Urinary bladder (tissue), 4 donors: ENCODE measurements around the gene ABTB1. TPM values are rescaled to one million over a fixed set of nuclear protein-coding genes. Genes with fewer than 3 reads are reported as not detected.

ENCODE experiments used
- DNase-seq: peaks from one replicate; pipeline ENCODE4 v3.0.0-alpha.2; 2015; ENCODE audit errors: extremely low spot score
- H3K27ac ChIP-seq: one replicate; pipeline ENCODE4 v1.5.1; 2013; ENCODE audit warnings: low read depth, mild to moderate bottlenecking, moderate library complexity
- H3K36me3 ChIP-seq: one replicate; pipeline ENCODE4 v1.6.1; 2013; ENCODE audit warnings: mild to moderate bottlenecking, moderate library complexity; ENCODE audit not compliant: insufficient read depth
- H3K4me1 ChIP-seq: one replicate; pipeline ENCODE4 v1.6.1; 2013; ENCODE audit warnings: mild to moderate bottlenecking, moderate library complexity; ENCODE audit not compliant: insufficient read depth
- H3K4me3 ChIP-seq: one replicate; pipeline ENCODE4 v1.5.1; 2013; ENCODE audit warnings: low read depth, low read length
- WGBS: extraction: QIAGEN DNeasy Blood & Tissue Kit; methylation state at CpG from one replicate; pipeline ENCODE4 v1.1.7; 2013; 5-methylcytosine and 5-hydroxymethylcytosine counted together
- polyA plus RNA-seq: library from polyadenylated mRNA; stranded (reverse); fragments of 200-250 nt; gene quantifications from one replicate; pipeline ENCODE4 v1.2.3, GENCODE V29; 2013
- total RNA-seq: library from RNA; depleted of rRNA; stranded (reverse); fragments of >200 nt; gene quantifications from one replicate; pipeline ENCODE4 v1.2.3, GENCODE V29; 2014
- donor health status: healthy with polysubstance abuse.
- donor health status: healthy.

The ABTB1 gene
- 11.4 TPM for total RNA-seq
- 76.6 TPM for polyA plus RNA-seq

DNA sequence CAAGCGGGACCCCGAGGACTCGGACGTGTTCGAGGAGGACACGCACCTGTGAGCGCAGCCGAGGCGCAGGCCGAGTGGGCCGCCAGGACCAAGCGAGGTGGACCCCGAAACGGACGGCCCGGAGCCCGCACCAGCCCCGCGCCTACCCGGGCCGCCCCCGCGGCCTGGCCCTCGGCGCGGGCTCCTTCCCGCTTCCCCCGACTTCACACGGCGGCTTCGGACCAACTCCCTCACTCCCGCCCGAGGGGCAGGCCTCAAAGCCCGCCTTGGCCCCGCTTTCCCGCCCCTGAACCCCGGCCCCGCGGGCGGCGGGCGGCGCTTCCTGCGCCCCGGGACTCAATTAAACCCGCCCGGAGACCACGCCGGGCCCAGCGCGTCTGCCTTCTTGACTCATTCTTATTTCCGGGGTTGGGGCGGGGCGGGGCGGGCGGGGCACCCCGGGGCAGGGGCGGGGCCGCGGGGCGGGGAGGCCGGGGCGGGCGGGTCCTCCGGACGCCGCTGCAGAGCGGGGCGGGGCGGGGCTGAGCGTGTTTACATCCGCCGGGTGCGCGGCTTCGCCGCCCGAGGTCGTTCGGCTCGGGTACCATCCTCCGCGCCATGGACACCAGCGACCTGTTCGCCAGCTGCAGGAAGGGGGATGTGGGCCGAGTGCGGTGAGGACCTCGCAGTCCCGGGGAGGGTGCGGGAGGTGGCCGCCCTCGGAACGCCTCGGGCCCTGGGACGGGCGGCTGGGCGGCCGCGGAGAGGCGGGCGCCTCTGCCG lies at the start of gene ABTB1:
ABTB1 (plus strand) TSS at position 524 of the 762 bp plus-strand sequence; CDS start at position 598, 74 bp downstream.
- peak within 1 kb of the TSS; percentile 88 for H3K4me3 ChIP-seq
- no peaks in the 10 kb centered on the region for H3K4me1 ChIP-seq
- WGBS = under 1% methylated on average over 102 of the region's 102 CpGs

GRCh38 chr3:127624063-127624462 lies 48.7 kb upstream of the ABTB1 start:
- H3K4me3 ChIP-seq = no peak overlapping the region
- peaks cover 2% of the 10 kb centered on the region for H3K4me1 ChIP-seq
- no peak overlapping the region for H3K27ac ChIP-seq
- no peaks in the 10 kb centered on the region for H3K36me3 ChIP-seq
- 82% methylated on average over 5 of the region's 5 CpGs for WGBS
- no peak for DNase-seq

More for the DNA sequence above, at the start of gene ABTB1:
- no peaks in the 10 kb centered on the region for H3K36me3 ChIP-seq
- H3K27ac ChIP-seq = peak within 1 kb of the TSS; percentile 79
- no peak for DNase-seq

GRCh38 chr3:127625821-127626220 lies 46.9 kb upstream of the ABTB1 start:
- no peak for DNase-seq
- 38% methylated on average over 2 of the region's 2 CpGs for WGBS
- Histone ChIP-seq H3K27ac (no peak overlapping the region), H3K36me3 (no peaks in the 10 kb centered on the region), H3K4me1 (peaks cover 2% of the 10 kb centered on the region), H3K4me3 (no peak overlapping the region)

GRCh38 chr3:127628426-127628787 lies 44.3 kb upstream of the ABTB1 start:
- peaks cover 2% of the 10 kb centered on the region for H3K4me1 ChIP-seq
- no peaks in the 10 kb centered on the region for H3K36me3 ChIP-seq
- 62% methylated on average over 4 of the region's 4 CpGs for WGBS
- DNase-seq = no peak
- H3K4me3 ChIP-seq = no peak overlapping the region
- H3K27ac ChIP-seq = no peak overlapping the region

- peaks cover 2% of the 10 kb centered on the region for H3K4me1 ChIP-seq
- WGBS = 3% methylated on average over 105 of the region's 105 CpGs
- peak within 1 kb of the TSS; percentile 48 for H3K4me3 ChIP-seq
- DNase-seq = no peak
- H3K27ac ChIP-seq = no peak within 1 kb of the TSS
- H3K36me3 ChIP-seq = no peaks in the 10 kb centered on the region
These were observed 43.8 kb upstream of the ABTB1 start, which contains the start of gene PODXL2 for GRCh38 chr3:127628788-127629466. Gene PODXL2 (plus strand): TSS chr3:127629185. CDS start chr3:127629220, 35 bp downstream.

- no peaks in the 10 kb centered on the region for H3K36me3 ChIP-seq
- H3K27ac ChIP-seq = no peak overlapping the region
- H3K4me3 ChIP-seq = peak overlapping the region; percentile 48
- 18% methylated on average over 65 of the region's 65 CpGs for WGBS
- H3K4me1 ChIP-seq = peaks cover 2% of the 10 kb centered on the region
- DNase-seq = no peak
These were observed 43.0 kb upstream of the ABTB1 start for GRCh38 chr3:127629467-127630403.

DNA sequence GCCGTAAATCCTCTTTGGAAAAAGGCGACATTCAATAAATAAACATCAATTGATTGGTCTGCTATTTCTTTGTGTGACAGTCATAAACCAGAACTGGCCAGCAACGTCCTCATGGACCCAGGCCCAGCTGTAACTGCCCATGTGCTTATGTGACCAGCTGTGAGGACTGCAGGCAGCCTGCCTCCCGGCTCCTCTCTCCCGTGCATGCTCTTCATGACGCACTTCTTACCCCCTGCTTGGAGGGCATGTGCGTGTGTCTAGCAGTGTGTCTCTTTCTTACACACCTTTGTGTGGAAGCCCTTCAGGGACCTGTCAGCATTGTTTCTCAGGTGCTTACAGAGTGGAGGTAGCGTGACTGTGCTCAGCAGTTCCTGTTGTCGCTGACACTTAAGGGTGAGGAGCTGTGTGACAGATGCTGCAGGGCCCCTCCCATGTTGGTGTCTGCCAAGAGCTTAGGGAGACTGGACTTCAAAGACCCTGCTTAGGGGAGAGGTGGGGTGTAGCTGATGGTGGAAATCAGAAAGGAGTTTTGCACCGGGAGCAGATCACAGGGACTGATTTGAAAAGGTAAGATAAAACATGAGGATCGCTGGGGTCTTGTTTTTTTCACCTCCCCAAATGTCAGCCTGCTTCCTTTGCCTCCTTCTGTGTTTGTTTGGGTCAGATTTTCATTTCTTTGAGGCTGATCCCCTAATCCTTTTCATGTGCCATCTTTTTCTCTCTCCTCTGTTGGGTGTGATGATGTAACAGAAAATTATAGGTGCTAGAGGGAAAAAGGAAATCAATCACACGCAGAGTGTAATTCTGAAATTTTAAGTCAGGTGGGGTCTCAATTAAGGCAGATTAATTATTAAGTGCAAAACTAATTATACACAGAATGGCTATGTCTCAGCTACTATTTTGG lies 41.7 kb upstream of the ABTB1 start:
- no peaks in the 10 kb centered on the region for H3K36me3 ChIP-seq
- no peak overlapping the region for H3K4me3 ChIP-seq
- WGBS = 81% methylated on average over 12 of the region's 12 CpGs
- DNase-seq = no peak
- H3K27ac ChIP-seq = no peak overlapping the region
- H3K4me1 ChIP-seq = peaks cover 2% of the 10 kb centered on the region

GRCh38 chr3:127632035-127632820 lies 40.5 kb upstream of the ABTB1 start:
- peaks cover 2% of the 10 kb centered on the region for H3K4me1 ChIP-seq
- DNase-seq = no peak

GRCh38 chr3:127634653-127635052 lies 38.1 kb upstream of the ABTB1 start:
- no peak overlapping the region for H3K27ac ChIP-seq
- DNase-seq = no peak
- 88% methylated on average over 12 of the region's 12 CpGs for WGBS
- no peaks in the 10 kb centered on the region for H3K4me1 ChIP-seq
- no peaks in the 10 kb centered on the region for H3K36me3 ChIP-seq
- H3K4me3 ChIP-seq = no peak overlapping the region

More at GRCh38 chr3:127632035-127632820, 40.5 kb upstream of the ABTB1 start:
- 58% methylated on average over 8 of the region's 8 CpGs for whole genome bisulfite sequencing
- H3K36me3 ChIP-seq = no peaks in the 10 kb centered on the region
- H3K4me3 ChIP-seq = no peak overlapping the region
- no peak overlapping the region for H3K27ac ChIP-seq

GRCh38 chr3:127637546-127637945 lies 35.2 kb upstream of the ABTB1 start:
- Histone ChIP-seq H3K4me1 (no peaks in the 10 kb centered on the region), H3K4me3 (no peak overlapping the region), H3K36me3 (no peaks in the 10 kb centered on the region), H3K27ac (no peak overlapping the region)
- no peak for DNase-seq
- 68% methylated on average over 3 of the region's 3 CpGs for WGBS

DNA sequence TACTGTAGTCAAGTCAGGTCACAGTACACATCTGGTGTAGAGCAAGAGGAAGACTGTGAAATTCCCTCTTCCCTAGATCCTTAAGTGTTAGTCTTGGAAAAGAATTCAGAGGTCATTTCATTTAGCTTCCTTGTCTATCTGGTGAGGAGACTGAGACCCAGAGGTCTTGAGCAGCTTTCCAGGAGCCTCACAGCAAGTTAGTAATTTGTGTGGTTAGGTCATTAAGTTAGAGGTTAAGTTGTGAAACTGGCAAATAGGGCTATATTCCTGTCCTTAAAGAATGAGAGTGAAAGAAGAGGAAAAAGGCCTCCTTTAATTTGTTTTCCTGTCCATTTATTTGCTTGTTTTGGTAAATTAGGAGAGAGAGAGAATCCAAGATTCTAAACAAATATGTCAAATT lies 34.8 kb upstream of the ABTB1 start:
- Histone ChIP-seq H3K27ac (no peak overlapping the region), H3K4me3 (no peak overlapping the region), H3K36me3 (no peaks in the 10 kb centered on the region), H3K4me1 (no peaks in the 10 kb centered on the region)
- no peak for DNase-seq
